Panc1 (cell line): ENCODE results near the gene TRAPPC14.

Experiments used
- POLR2AphosphoS5 ChIP-seq: IDR thresholded peaks from 2 replicates; pipeline ENCODE4 v1.6.1; 2012; ENCODE audit warnings: mild to moderate bottlenecking, low read depth, low read length, moderate library complexity
- TF ChIP-seq, protein P1 (sequence below): fragments of 450-650 bp; IDR thresholded peaks from 2 replicates; pipeline ENCODE4 v1.5.1; 2017; ENCODE audit warnings: mild to moderate bottlenecking
- TF ChIP-seq, protein P2 (sequence below), 2 experiments: IDR thresholded peaks; 2 replicates each; pipeline ENCODE4 v1.6.1; 2011 to 2012; ENCODE audit warnings: low read depth in 2 of 2, control low read depth in 1 of 2, low read length in 1 of 2, mild to moderate bottlenecking in 1 of 2, moderate library complexity in 1 of 2; ENCODE audit not compliant: insufficient read depth in 1 of 2

DNA sequence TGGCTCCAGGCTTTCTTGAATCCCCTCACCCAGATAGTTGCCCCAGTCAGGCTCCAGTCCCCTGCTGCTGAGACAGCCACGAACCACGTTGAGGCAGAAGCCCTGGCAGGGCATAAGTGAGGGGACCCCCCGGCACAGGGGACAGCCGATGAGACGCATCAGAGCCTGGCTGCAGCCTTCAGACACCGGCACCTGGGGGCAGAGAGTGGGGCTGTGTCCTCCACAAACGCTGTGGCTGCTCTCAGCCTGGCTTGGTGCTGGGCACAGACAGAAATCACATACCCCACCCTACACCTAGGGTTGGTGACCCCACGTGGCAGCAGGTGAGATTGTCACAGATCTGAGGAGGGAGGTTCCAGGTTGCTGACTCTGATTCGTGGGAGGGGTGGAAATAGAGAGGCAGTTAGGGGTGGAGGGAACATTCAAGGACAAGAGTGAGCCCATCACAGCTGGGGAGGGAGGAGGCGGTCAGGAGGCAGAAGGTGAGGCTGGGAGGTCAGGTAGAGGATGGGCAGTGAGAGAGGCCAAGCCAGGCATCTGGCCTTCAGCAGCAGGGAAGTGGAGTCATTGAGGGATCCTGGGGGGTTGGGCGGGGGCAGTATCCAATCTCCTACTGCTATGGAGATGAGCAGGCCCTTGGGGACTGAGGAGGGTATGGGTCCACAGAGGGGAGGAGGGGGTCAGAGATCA is 15.4 kb upstream of the TRAPPC14 start:
- no peak for TF ChIP-seq POLR2AphosphoS5
- TF ChIP-seq, protein P1, sequence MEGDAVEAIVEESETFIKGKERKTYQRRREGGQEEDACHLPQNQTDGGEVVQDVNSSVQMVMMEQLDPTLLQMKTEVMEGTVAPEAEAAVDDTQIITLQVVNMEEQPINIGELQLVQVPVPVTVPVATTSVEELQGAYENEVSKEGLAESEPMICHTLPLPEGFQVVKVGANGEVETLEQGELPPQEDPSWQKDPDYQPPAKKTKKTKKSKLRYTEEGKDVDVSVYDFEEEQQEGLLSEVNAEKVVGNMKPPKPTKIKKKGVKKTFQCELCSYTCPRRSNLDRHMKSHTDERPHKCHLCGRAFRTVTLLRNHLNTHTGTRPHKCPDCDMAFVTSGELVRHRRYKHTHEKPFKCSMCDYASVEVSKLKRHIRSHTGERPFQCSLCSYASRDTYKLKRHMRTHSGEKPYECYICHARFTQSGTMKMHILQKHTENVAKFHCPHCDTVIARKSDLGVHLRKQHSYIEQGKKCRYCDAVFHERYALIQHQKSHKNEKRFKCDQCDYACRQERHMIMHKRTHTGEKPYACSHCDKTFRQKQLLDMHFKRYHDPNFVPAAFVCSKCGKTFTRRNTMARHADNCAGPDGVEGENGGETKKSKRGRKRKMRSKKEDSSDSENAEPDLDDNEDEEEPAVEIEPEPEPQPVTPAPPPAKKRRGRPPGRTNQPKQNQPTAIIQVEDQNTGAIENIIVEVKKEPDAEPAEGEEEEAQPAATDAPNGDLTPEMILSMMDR = no peak
- TF ChIP-seq, protein P2, sequence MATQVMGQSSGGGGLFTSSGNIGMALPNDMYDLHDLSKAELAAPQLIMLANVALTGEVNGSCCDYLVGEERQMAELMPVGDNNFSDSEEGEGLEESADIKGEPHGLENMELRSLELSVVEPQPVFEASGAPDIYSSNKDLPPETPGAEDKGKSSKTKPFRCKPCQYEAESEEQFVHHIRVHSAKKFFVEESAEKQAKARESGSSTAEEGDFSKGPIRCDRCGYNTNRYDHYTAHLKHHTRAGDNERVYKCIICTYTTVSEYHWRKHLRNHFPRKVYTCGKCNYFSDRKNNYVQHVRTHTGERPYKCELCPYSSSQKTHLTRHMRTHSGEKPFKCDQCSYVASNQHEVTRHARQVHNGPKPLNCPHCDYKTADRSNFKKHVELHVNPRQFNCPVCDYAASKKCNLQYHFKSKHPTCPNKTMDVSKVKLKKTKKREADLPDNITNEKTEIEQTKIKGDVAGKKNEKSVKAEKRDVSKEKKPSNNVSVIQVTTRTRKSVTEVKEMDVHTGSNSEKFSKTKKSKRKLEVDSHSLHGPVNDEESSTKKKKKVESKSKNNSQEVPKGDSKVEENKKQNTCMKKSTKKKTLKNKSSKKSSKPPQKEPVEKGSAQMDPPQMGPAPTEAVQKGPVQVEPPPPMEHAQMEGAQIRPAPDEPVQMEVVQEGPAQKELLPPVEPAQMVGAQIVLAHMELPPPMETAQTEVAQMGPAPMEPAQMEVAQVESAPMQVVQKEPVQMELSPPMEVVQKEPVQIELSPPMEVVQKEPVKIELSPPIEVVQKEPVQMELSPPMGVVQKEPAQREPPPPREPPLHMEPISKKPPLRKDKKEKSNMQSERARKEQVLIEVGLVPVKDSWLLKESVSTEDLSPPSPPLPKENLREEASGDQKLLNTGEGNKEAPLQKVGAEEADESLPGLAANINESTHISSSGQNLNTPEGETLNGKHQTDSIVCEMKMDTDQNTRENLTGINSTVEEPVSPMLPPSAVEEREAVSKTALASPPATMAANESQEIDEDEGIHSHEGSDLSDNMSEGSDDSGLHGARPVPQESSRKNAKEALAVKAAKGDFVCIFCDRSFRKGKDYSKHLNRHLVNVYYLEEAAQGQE (IDR thresholded peaks at IDR 0.05; ENCODE audit: insufficient read depth in 1 of 2, low read depth in 2 of 2, low read length in 1 of 2) = no peak
